Ovary (tissue), 9 donors: ENCODE measurements around the gene SLC7A10. TPM values are rescaled to one million over a fixed set of nuclear protein-coding genes. Genes with fewer than 3 reads are reported as not detected.

Experiments used
- DNase-seq, 5 donors: peaks; one replicate each; pipeline ENCODE4 v3.0.0-alpha.2; 2019 to 2020
- H3K27ac ChIP-seq, 2 donors: fragments of 200-600 bp; one replicate each; pipeline versions ENCODE4 v1.5.1 to v1.8.0; 2019 to 2022
- H3K27me3 ChIP-seq: fragments of 200-600 bp; one replicate; pipeline ENCODE4 v1.8.0; 2022
- H3K36me3 ChIP-seq: fragments of 200-600 bp; sonication (generic); one replicate; pipeline ENCODE4 v1.5.1; 2019
- H3K4me1 ChIP-seq: one replicate; pipeline ENCODE4 v1.8.1; 2013; ENCODE audit warnings: mild to moderate bottlenecking, moderate library complexity; ENCODE audit not compliant: insufficient read depth
- H3K4me3 ChIP-seq: fragments of 200-600 bp; sonication (generic); one replicate; pipeline ENCODE4 v1.5.1; 2017
- H3K9me3 ChIP-seq, 2 donors: fragments of 200-600 bp in 1 of 2; sonication (generic) in 1 of 2; one replicate each; pipeline versions ENCODE4 v1.5.1 to v1.8.1; 2013 to 2019; ENCODE audit warnings: mild to moderate bottlenecking in 1 of 2, moderate library complexity in 1 of 2
- EP300 ChIP-seq: sonication (generic); formaldehyde crosslinking; IDR thresholded peaks from one replicate; pipeline ENCODE4 v1.6.1; 2017; ENCODE audit warnings: antibody characterized with exemption
- POLR2A ChIP-seq: fragments of 450-650 bp; IDR thresholded peaks from one replicate; pipeline ENCODE4 v1.6.1; 2017; ENCODE audit warnings: antibody characterized with exemption, mild to moderate bottlenecking, moderate library complexity
- WGBS, 3 donors: extraction: QIAGEN DNeasy Blood & Tissue Kit in 1 of 3; methylation state at CpG; one replicate each; pipeline versions ENCODE4 v1.1.5 to v1.1.7; 2013 to 2017; 5-methylcytosine and 5-hydroxymethylcytosine counted together
- intact Hi-C, 4 donors: fragments of 100-400 bp; cut with DNase I; formaldehyde crosslinking; loops; one replicate each; pipeline versions ENCODE4 v1.11.0 to v1.15.1; 2022 to 2023
- polyA plus RNA-seq, 2 donors: library from polyadenylated mRNA; stranded (reverse); fragments of 200-250 nt in 1 of 2; fragments of 350-450 nt in 1 of 2; fragmentation: Illumina TruSeq in 1 of 2; extraction: RNeasy Lipid Tissue Mini Kit (QIAGEN cat#74804) in 1 of 2; gene quantifications; one replicate each; pipeline ENCODE4 v1.2.3, GENCODE V29; 2013 to 2014
- total RNA-seq, 7 donors: library from RNA; depleted of rRNA in 2 of 7; stranded (reverse); fragments of >200 nt in 2 of 7; fragmentation: NEBNext Ultra II Directional in 3 of 7; extraction: Animal tissue kit (Norgen Biotek cat#: 25700) in 3 of 7; gene quantifications; one replicate each; pipeline versions ENCODE4 v1.1.0 to v1.2.4, GENCODE V29; 2016 to 2023
- TF ChIP-seq, protein P1 (sequence below), 3 donors: fragments of 450-650 bp in 2 of 3; fragments of 200-600 bp in 1 of 3; IDR thresholded peaks; one replicate each; pipeline versions ENCODE4 v1.5.1 to v1.8.0; 2016 to 2022; ENCODE audit warnings: antibody characterized with exemption in 3 of 3, mild to moderate bottlenecking in 1 of 3
- donor health status: DM: no; HTN: no; CAD: no; lungs with moderate emphysema.
- donor health status: DM: no; HTN: no; CAD: no.
- donor health status: Bipolar disorder and iron deficiency.
- donor health status: DM: yes; HTN: yes; CAD: no.
- donor health status: DM: no; HTN: no; CAD: no.
- donor health status: DM: yes; HTN: yes; CAD: no.

Gene SLC7A10
- total and polyA plus RNA-seq, 9 donors: not detected

DNA sequence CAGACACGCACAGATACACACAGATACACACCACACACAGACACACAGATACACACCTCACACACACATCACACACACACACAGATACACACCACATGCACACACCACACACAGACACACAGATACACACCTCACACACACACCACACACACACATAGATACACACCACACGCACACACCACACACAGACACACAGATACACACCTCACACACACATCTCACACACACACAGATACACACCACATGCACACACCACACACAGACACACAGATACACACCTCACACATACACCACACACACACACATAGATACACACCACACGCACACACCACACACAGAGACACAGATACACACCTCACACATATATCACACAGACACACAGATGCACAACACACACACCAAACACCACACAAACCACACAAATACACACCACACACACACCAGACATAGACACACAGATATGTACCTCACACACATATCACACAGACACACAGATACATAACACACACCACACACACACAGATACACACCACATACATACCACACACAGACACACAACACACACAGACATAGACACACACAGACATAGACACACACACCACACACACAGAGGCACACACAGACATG is 24.2 kb upstream of the SLC7A10 start:
- Histone ChIP-seq H3K36me3 (no peaks in the 10 kb centered on the region), H3K27me3 (no peaks in the 10 kb centered on the region), H3K27ac (no peak overlapping the region), H3K4me3 (no peak overlapping the region), H3K9me3 (no peaks in the 10 kb centered on the region), H3K4me1 (no peaks in the 10 kb centered on the region)
- intact Hi-C loops: loop anchor here in 1 of 4 donors (10.0 kb wide), 1 partner anchor 525 kb away; no protein-coding TSS in a partner anchor
- 76 to 88% (median 88%) methylated on average over 3 of the region's 3 CpGs for WGBS, 3 donors
- no peak for DNase-seq
- TF ChIP-seq, protein P1, sequence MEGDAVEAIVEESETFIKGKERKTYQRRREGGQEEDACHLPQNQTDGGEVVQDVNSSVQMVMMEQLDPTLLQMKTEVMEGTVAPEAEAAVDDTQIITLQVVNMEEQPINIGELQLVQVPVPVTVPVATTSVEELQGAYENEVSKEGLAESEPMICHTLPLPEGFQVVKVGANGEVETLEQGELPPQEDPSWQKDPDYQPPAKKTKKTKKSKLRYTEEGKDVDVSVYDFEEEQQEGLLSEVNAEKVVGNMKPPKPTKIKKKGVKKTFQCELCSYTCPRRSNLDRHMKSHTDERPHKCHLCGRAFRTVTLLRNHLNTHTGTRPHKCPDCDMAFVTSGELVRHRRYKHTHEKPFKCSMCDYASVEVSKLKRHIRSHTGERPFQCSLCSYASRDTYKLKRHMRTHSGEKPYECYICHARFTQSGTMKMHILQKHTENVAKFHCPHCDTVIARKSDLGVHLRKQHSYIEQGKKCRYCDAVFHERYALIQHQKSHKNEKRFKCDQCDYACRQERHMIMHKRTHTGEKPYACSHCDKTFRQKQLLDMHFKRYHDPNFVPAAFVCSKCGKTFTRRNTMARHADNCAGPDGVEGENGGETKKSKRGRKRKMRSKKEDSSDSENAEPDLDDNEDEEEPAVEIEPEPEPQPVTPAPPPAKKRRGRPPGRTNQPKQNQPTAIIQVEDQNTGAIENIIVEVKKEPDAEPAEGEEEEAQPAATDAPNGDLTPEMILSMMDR (IDR thresholded peaks at IDR 0.05): no peak
- TF ChIP-seq EP300: no peak
- no peak for TF ChIP-seq POLR2A

DNA sequence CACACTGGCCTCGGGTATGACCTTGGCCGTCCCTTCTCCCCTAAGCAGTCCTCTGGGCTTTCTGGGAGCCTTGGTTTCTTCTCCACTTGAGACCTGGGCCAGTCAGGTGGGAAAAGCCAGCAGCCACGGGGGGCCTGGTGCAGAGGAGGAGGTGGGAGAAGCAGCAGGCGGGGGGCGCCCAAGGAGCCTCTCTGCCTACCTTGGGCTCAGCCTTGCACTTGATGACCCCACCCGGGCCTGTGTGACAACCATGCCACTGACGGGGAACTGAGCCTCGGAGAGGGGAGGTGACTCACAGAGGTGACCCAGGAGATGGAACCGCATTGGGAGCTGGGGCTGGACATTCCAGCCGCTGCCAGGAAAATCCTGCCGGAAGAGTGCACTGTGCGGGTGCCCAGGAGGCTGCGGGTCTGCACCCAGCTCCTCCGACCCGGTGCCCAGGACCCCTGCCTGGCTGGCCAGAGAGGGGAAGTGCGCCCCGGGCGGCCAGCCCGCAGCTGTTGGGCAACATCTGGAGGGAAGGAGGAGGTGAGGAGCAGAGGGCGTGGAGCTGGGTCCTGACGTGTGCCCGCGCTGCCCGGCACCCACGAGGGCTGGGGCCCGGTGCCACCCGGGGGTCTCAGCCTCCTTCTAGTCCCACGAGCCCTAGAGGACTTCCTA is 23.4 kb upstream of the SLC7A10 start:
- DNase-seq: no peak
- no peaks in the 10 kb centered on the region for H3K27me3 ChIP-seq
- 53 to 63% (median 61%) methylated on average over 28 of the region's 28 CpGs for WGBS, 3 donors

DNA sequence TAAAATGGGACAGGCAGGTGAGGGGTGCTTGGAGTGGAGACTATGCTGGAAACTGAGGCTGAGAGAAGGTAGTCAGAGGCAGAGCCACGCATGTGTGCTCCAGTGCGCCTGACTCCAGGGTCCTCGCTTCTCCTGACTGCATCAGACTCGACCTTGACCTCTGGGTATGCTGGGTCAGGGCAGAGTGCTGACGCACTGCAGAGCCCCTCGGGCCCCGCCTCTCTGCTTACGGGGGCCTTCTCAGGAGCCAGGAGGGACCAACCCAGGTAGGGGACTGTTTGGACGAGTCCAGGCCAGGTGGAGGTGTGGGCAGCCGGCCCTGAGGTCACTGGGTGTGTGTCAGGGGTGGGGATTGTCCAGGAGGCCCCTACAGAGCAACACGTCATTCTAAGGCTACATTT is 22.9 kb upstream of the SLC7A10 start:
- no peaks in the 10 kb centered on the region for H3K36me3 ChIP-seq
- DNase-seq: peak in 2 of 5 donors; percentile 45 to 48
- H3K4me1 ChIP-seq: no peaks in the 10 kb centered on the region
- intact Hi-C loops: loop anchor here in 1 of 4 donors (10.0 kb wide), 1 partner anchor 526 kb away; no protein-coding TSS in a partner anchor
- H3K27me3 ChIP-seq: no peaks in the 10 kb centered on the region
- H3K9me3 ChIP-seq: no peaks in the 10 kb centered on the region
- no peak overlapping the region for H3K4me3 ChIP-seq
- TF ChIP-seq POLR2A: no peak
- TF ChIP-seq, protein P1 (IDR thresholded peaks at IDR 0.05): no peak
- TF ChIP-seq EP300: no peak
- H3K27ac ChIP-seq: no peak overlapping the region
- 44 to 70% (median 50%) methylated on average over 11 of the region's 11 CpGs for WGBS, 3 donors

More for the DNA sequence above, 23.4 kb upstream of the SLC7A10 start:
- TF ChIP-seq, protein P1 (IDR thresholded peaks at IDR 0.05): no peak
- no peak for TF ChIP-seq EP300
- TF ChIP-seq POLR2A: no peak
- intact Hi-C loops: loop anchor here in 1 of 4 donors (10.0 kb wide), 1 partner anchor 526 kb away; no protein-coding TSS in a partner anchor
- no peaks in the 10 kb centered on the region for H3K36me3 ChIP-seq
- no peaks in the 10 kb centered on the region for H3K4me1 ChIP-seq
- H3K27ac ChIP-seq: no peak overlapping the region
- no peaks in the 10 kb centered on the region for H3K9me3 ChIP-seq
- no peak overlapping the region for H3K4me3 ChIP-seq

DNA sequence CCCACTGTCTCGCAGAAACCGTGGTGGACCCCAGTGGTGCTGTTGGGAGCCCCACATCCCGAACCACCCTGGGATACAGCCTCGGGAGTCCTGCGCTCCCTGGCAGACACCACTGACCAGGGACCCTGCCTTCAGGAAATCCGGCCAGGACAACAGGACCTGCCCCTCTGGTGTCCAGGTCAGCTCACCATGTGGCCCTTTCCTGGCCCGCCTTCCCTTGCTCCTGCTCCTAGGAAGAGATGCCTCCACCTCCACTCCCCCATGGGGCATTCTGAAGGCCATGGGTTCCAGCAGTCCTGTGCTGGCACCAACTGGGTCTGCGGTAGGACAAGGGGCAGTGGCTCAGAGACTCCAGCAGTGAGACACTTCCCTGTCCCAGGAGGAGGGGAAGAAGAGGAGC is 22.5 kb upstream of the SLC7A10 start:
- Histone ChIP-seq H3K27me3 (no peaks in the 10 kb centered on the region), H3K36me3 (no peaks in the 10 kb centered on the region), H3K27ac (no peak overlapping the region), H3K9me3 (no peaks in the 10 kb centered on the region), H3K4me3 (no peak overlapping the region), H3K4me1 (no peaks in the 10 kb centered on the region)
- intact Hi-C loops: loop anchor here in 1 of 4 donors (10.0 kb wide), 1 partner anchor 527 kb away; no protein-coding TSS in a partner anchor
- 86 to 88% (median 86%) methylated on average over 7 to 8 of the region's 8 CpGs for WGBS, 3 donors
- DNase-seq: no peak
- TF ChIP-seq POLR2A: no peak
- TF ChIP-seq, protein P1 (IDR thresholded peaks at IDR 0.05): no peak
- no peak for TF ChIP-seq EP300
